HG03520 (cell line): ENCODE data around the gene MSMP.

Source experiments
- ATAC-seq: cut with Tn5 transposase; IDR thresholded peaks from one replicate; pipeline ENCODE4 v1.9.1; 2021; ENCODE audit warnings: mild to moderate bottlenecking, moderate library complexity; ENCODE audit not compliant: unreplicated experiment

Gene MSMP

GRCh38 chr9:35723908-35724307 lies 30.2 kb downstream of the MSMP start:
- no peak for ATAC-seq

DNA sequence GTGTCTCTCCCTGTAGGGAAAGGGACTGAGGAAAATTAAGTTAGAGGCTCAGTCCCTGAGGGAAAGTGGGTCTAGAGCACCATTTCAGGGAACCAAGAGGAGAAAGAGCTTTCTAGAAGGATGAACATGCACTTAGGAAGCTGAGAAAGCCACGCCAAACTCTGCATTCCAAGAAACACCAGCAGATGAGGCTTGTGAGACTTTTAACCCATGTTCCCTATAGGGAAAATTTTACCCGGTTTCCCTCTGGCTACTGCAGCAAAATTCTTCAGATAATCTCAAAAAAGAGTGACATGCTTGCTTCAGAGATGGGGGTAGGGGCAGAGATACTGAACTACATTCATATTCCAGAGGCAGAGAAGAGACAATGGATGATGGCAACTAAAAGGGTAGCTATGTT lies 30.6 kb downstream of the MSMP start:
- ATAC-seq, result no peak

DNA sequence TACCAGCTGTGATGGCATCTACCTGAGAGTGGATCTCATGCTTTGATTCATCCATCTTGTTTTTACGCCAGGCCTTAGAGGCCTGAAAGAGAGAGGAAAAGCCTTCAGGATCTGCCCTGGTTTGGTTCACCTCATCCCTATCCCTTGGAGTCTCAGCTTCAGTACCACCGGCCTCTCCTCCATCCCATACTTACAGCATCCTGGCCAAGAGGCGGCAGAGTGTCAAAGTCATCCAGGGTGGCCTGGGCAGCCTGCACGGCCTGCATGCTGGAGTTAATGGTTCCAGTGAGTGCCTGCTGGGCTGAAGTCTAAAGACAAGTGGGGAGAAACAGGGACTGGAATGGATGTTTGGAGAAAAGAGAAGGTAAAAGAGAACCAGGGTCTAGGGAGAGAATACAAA lies 34.5 kb downstream of the MSMP start:
- ATAC-seq, result no peak

- no peak for ATAC-seq
These were observed 35.2 kb downstream of the MSMP start for GRCh38 chr9:35718721-35719511.

- no peak for ATAC-seq
These were observed 36.8 kb downstream of the MSMP start for GRCh38 chr9:35717132-35717870.

- ATAC-seq, result no peak
These were observed 37.8 kb downstream of the MSMP start for GRCh38 chr9:35716230-35716629.

DNA sequence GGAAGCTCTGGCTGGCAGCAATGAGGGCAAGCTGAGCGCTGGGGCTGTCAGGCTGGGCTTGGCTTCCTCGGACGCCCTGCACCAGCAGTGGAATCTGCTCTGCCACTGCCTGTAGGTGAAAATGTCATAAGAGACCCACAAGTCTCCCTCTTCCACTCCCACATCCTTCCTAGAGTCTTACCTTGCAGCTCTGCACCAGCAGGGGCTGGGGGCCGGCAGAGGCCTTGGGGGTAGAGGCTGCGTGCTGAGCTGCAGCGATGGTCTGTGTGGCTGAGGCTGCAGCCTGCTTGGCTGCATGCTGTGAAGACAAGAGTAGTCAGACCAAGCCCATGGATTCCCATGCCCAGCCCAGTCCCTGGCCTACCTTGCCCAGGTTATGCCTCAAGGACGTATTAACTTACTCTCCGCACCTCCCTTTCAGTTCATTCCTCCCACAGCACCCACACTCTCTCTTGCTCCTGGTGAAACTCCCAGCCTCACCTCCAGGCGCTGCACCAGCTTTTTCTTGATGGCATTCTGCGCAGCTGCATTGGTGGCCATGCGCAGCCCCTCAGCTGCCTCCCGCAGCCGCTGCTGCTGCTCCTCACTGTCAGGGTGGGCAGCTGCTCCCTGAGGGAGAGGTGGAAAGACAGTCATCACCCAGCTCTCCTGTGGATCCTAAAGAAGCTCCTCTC lies 39.4 kb downstream of the MSMP start:
- ATAC-seq, result no peak

DNA sequence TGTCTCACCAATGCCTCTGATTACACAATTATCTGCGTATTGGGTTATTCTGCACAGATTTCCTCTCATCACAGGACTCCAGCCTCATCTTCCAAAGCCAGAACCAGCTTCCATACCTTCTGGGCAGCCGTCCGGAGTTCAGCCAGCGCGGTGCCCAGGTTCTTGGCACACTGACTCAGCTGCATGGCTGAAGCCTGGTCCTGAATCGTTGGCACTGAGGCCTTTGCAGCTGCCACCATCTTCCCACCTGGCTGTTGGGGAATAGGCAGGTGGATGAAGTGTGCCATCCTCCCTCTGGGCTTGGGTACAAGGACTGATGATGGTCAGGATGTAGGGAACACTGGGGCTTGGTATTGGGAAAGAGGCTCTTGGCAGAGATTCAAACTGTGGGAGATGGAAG lies 40.0 kb downstream of the MSMP start:
- no peak for ATAC-seq

DNA sequence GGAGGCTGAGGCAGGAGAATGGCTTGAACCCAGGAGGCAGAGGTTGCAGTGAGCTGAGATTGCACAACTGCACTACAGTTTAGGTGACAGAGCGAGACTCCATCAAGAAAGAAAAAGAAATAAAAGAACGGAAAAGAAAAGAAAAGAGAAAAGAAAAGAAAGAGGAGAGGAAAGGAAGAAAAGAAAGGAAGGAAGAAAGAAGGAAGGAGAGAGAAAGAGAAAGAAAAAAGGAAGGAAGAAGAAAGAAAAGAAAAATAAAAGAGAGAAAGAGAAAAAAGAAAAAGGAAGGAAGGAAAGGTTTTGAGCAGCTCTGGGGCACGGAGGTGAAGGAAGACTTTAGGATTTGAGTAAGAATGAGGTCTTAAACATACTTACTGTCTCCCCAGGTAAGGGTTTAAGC lies 40.5 kb downstream of the MSMP start:
- ATAC-seq, result no peak

DNA sequence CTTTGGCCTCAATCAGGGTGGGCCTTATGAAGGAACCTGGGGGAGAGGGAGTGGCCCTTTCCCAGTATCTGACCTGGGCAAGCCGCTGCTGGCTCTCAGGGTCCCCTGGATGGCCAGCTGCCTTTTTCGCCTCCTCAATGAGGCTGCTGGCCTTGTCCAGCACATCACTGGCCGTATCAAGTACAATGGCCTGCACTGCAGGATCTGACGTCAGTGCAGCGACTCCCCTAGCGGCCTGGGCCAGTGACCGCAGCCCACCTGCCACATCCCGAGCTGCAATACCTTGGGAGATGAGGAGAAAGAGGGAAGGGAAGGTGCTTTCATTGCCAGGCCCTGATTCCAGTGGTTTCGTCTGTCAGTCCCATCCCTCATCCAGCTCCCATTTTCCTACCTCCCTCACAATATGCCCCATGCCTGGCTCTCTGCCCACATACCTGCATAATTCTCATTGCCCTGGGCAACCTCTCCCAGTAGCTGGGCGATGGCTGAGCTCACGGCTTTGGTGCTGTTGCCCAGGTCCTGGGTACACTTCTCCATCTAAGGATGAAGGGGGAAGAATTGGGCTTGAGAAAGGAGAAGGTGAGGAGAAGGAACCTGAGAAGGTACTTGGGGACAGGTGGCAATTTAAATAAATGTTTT lies 41.2 kb downstream of the MSMP start:
- ATAC-seq, result no peak

DNA sequence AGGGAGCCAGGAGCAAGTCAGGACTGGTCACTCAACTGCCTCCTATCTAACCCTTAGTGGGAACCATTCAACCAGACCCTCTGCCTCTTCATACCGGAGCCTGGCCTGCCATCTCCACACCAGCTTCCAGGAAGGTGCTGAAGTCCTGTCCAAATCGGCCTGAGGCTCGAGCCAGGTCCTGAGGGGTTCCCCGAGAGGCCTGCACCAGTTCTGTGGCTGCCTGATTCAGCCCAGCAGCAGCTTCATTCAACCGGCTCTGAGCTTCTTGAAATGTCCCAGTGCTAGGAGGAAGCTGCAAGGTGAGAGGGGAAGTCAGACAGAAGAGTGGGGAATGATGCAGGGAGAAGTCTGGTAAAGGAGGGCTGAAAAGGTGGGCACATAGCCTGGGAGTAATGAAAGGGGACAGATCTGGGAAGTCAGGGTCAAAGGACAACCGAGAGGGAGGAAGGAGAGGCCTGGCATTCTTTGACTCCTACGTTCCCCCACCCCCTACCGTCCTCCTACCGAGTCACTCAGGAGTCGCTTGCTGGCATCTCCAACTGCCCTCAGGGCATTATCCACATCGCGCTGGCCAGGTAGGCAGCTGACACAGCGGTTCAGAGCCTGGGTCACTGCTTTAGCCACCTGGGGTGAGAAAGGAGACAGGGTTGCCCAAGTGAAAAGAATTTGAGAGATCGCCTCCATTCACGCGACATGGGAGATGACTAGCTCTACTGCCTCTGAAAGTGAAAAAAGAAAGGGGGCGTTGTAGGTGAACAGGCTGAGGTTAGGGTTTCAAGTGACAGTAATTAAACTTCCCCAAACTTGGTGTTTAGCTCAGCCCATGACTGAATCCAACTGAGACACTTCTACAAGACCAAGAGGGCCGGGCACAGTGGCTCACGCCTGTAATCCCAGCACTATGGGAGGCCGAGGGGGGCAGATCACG lies 42.3 kb downstream of the MSMP start:
- no peak for ATAC-seq

- ATAC-seq, result no peak
These were observed 43.1 kb downstream of the MSMP start for GRCh38 chr9:35710818-35711500.

GRCh38 chr9:35708146-35708545 lies 45.9 kb downstream of the MSMP start:
- ATAC-seq, result no peak

DNA sequence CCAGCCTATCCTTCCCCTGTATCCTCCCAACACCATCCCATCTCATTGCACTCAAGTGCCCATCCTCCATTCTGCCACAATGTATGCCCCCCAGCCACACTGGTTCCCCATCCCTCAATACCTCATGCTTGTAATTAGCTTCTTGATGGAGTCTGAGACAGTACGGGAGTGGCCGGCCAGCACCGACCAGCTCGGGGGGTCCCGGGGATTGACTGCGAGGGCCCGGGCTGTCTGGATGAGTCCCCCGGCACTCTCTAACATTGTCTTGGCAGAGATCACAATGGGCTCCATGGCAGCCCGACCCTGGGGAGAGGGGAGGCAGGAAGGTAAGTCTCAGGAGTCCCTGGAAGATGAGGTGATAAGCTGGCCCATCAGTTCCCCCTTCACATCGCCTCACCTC lies 47.1 kb downstream of the MSMP start:
- no peak for ATAC-seq

- ATAC-seq, result no peak
These were observed 48.1 kb downstream of the MSMP start for GRCh38 chr9:35705836-35706430.

GRCh38 chr9:35705372-35705771 lies 48.7 kb downstream of the MSMP start:
- no peak for ATAC-seq

DNA sequence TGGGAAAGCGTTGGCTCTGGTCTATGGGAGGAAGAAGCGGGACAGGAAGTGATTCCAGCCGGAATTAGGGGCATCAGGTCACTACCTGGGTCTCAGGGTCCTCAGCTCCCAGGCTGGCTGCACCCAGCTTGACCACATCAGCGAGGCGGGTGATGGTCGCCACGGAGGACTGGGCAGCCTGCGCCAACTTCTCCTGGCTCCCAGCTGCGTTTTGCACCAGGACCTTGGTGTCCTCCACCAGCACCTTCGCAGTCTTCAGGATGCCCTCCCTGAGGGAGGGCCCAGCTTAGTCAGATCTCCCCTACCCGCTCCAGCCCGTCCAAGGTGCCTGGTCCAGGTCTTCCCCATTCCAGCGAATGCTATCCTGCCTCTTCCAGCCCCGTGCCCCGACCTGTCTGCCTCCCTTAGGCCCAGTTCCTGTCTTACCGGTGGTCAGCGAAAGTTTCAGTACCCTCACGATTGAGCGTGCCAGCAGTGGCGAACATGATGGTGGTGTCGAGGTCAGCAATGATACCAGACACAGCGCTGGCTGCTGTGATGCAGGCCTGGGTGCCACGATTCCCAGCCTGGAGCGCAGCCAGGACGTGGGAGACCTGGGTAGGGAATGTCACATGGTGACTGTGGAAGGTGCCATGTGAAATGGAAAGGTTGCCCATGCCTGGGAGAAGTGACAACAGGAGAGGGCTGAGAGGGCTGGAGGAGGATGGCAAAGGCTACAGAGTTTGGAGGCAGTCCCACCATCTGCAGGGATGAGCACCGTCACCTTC lies 50.0 kb downstream of the MSMP start:
- no peak for ATAC-seq
